Measurements from ENCODE around the gene AFAP1L2.

GRCh38 chr10:114266521-114266920 lies 137.8 kb downstream of the AFAP1L2 start:
- no peak for TF ChIP-seq CTCF (IDR thresholded peaks at IDR 0.05; ENCODE audit: low read length)
- TF ChIP-seq EZH2 (optimal IDR thresholded peaks at IDR 0.05; ENCODE audit: low read depth, low read length): no peak
- TF ChIP-seq EZH2phosphoT487 (IDR thresholded peaks at IDR 0.05; ENCODE audit: low read length): no peak
